H1 (cell line): ENCODE measurements around the gene APBA2. TPM values are rescaled to one million over a fixed set of nuclear protein-coding genes. Genes with fewer than 3 reads are reported as not detected.

Experiments
- RAD21 ChIP-seq, 2 experiments: IDR thresholded peaks in 1 of 2; conservative IDR thresholded peaks in 1 of 2; 2 replicates each; pipeline ENCODE4 v1.6.1; 2011; ENCODE audit warnings: low read depth in 2 of 2, low read length in 2 of 2, improper control_type of control experiment in 1 of 2, inconsistent platforms in 1 of 2, mild to moderate bottlenecking in 1 of 2, moderate library complexity in 1 of 2
- TBP ChIP-seq: IDR thresholded peaks from 2 replicates; pipeline ENCODE4 v1.6.1; 2011; ENCODE audit warnings: low read depth, low read length, improper control_type of control experiment
- polyA plus RNA-seq, 7 experiments: library from polyadenylated mRNA; depleted of rRNA in 3 of 7; stranded (reverse) in 5 of 7; unstranded in 2 of 7; fragments of >200 nt in 5 of 7; fragments of 200-250 nt in 2 of 7; gene quantifications; 1 replicate in 5 of 7; 2 replicates in 1 of 7; 4 replicates in 1 of 7; pipeline versions ENCODE4 v1.2.1 to v1.2.3, GENCODE V29; 2011 to 2013; ENCODE audit warnings: missing spikeins in 2 of 7, mixed read lengths in 2 of 7
- total RNA-seq: library from RNA; stranded (reverse); fragmentation: NEBNext Ultra II Directional; extraction: Animal tissue kit (Norgen Biotek cat#: 25700); gene quantifications from 2 replicates; pipeline ENCODE4 v1.2.1, GENCODE V29; 2021
- TF ChIP-seq, protein P1 (sequence below): fragments of 300-600 bp; sonication (generic); IDR thresholded peaks from 2 replicates; pipeline ENCODE4 v1.7.1; 2012; ENCODE audit warnings: low read length, moderate library complexity, mild to moderate bottlenecking, inconsistent platforms; ENCODE audit not compliant: insufficient replicate concordance

APBA2 gene
- total and polyA plus RNA-seq, 2 of the 8 experiments (the other 6 are each of a cell fraction or from before 2014, with no cell fraction given) = 15.5 to 19.0 TPM

DNA sequence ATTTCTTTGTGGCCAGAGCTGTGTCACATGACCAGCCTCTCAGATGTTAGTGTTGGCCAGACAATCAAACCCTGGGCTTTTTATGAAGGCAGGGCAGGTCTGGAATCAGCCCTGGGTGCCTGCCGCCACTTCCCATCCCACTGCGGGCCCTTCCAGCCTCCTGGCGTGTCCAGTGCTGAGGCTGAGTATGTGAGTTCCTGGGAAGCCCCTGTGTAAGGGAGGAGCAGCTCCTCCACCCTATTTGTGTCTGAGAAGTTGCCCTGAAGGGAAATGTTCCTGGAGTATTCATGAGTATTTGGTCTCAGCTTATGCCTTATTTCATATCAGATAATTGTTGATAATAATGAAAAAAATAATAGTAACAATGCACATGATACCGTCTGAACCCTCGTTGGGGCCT lies 193.7 kb downstream of the APBA2 start (continued):
- TF ChIP-seq, protein P1, sequence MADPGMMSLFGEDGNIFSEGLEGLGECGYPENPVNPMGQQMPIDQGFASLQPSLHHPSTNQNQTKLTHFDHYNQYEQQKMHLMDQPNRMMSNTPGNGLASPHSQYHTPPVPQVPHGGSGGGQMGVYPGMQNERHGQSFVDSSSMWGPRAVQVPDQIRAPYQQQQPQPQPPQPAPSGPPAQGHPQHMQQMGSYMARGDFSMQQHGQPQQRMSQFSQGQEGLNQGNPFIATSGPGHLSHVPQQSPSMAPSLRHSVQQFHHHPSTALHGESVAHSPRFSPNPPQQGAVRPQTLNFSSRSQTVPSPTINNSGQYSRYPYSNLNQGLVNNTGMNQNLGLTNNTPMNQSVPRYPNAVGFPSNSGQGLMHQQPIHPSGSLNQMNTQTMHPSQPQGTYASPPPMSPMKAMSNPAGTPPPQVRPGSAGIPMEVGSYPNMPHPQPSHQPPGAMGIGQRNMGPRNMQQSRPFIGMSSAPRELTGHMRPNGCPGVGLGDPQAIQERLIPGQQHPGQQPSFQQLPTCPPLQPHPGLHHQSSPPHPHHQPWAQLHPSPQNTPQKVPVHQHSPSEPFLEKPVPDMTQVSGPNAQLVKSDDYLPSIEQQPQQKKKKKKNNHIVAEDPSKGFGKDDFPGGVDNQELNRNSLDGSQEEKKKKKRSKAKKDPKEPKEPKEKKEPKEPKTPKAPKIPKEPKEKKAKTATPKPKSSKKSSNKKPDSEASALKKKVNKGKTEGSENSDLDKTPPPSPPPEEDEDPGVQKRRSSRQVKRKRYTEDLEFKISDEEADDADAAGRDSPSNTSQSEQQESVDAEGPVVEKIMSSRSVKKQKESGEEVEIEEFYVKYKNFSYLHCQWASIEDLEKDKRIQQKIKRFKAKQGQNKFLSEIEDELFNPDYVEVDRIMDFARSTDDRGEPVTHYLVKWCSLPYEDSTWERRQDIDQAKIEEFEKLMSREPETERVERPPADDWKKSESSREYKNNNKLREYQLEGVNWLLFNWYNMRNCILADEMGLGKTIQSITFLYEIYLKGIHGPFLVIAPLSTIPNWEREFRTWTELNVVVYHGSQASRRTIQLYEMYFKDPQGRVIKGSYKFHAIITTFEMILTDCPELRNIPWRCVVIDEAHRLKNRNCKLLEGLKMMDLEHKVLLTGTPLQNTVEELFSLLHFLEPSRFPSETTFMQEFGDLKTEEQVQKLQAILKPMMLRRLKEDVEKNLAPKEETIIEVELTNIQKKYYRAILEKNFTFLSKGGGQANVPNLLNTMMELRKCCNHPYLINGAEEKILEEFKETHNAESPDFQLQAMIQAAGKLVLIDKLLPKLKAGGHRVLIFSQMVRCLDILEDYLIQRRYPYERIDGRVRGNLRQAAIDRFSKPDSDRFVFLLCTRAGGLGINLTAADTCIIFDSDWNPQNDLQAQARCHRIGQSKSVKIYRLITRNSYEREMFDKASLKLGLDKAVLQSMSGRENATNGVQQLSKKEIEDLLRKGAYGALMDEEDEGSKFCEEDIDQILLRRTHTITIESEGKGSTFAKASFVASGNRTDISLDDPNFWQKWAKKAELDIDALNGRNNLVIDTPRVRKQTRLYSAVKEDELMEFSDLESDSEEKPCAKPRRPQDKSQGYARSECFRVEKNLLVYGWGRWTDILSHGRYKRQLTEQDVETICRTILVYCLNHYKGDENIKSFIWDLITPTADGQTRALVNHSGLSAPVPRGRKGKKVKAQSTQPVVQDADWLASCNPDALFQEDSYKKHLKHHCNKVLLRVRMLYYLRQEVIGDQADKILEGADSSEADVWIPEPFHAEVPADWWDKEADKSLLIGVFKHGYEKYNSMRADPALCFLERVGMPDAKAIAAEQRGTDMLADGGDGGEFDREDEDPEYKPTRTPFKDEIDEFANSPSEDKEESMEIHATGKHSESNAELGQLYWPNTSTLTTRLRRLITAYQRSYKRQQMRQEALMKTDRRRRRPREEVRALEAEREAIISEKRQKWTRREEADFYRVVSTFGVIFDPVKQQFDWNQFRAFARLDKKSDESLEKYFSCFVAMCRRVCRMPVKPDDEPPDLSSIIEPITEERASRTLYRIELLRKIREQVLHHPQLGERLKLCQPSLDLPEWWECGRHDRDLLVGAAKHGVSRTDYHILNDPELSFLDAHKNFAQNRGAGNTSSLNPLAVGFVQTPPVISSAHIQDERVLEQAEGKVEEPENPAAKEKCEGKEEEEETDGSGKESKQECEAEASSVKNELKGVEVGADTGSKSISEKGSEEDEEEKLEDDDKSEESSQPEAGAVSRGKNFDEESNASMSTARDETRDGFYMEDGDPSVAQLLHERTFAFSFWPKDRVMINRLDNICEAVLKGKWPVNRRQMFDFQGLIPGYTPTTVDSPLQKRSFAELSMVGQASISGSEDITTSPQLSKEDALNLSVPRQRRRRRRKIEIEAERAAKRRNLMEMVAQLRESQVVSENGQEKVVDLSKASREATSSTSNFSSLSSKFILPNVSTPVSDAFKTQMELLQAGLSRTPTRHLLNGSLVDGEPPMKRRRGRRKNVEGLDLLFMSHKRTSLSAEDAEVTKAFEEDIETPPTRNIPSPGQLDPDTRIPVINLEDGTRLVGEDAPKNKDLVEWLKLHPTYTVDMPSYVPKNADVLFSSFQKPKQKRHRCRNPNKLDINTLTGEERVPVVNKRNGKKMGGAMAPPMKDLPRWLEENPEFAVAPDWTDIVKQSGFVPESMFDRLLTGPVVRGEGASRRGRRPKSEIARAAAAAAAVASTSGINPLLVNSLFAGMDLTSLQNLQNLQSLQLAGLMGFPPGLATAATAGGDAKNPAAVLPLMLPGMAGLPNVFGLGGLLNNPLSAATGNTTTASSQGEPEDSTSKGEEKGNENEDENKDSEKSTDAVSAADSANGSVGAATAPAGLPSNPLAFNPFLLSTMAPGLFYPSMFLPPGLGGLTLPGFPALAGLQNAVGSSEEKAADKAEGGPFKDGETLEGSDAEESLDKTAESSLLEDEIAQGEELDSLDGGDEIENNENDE = no peak
- TF ChIP-seq RAD21 (IDR thresholded peaks at IDR 0.05 in 1 of 2, conservative IDR thresholded peaks at IDR 0.05 in 1 of 2; ENCODE audit: low read depth in 2 of 2, low read length in 2 of 2) (no peak), TBP (no peak)
